H9 (cell line): ENCODE measurements around the gene APAF1. TPM values are rescaled to one million over a fixed set of nuclear protein-coding genes. Genes with fewer than 3 reads are reported as not detected.

Source experiments
- DNase-seq: peaks from one replicate; pipeline ENCODE4 v3.0.0-alpha.2; 2017
- H2AFZ ChIP-seq: one replicate; pipeline ENCODE4 v1.6.1; 2013; ENCODE audit warnings: mild to moderate bottlenecking, low read length, control low read depth, moderate library complexity
- H2AK5ac ChIP-seq: 2 replicates; pipeline ENCODE4 v1.6.1; 2013; ENCODE audit warnings: low read length, control low read depth, mixed read lengths; ENCODE audit not compliant: insufficient read length
- H2BK120ac ChIP-seq: one replicate; pipeline ENCODE4 v1.6.1; 2013; ENCODE audit warnings: low read depth, mild to moderate bottlenecking, low read length, control low read depth, inconsistent platforms; ENCODE audit not compliant: poor library complexity, severe bottlenecking
- H2BK12ac ChIP-seq: 2 replicates; pipeline ENCODE4 v1.6.1; 2013; ENCODE audit warnings: low read length, control low read depth, mixed read lengths, low read depth; ENCODE audit not compliant: insufficient read length
- H2BK15ac ChIP-seq: 2 replicates; pipeline ENCODE4 v1.6.1; 2013; ENCODE audit warnings: low read depth, low read length, control low read depth
- H2BK20ac ChIP-seq: one replicate; pipeline ENCODE4 v1.6.1; 2013; ENCODE audit warnings: low read depth, mild to moderate bottlenecking, low read length, control low read depth, inconsistent platforms; ENCODE audit not compliant: poor library complexity, severe bottlenecking
- H2BK5ac ChIP-seq: 2 replicates; pipeline ENCODE4 v1.6.1; 2013; ENCODE audit warnings: low read length, control low read depth, mixed read lengths; ENCODE audit not compliant: insufficient read length
- H3K14ac ChIP-seq: 2 replicates; pipeline ENCODE4 v1.6.1; 2013; ENCODE audit warnings: low read length, control low read depth; ENCODE audit not compliant: insufficient read depth
- H3K18ac ChIP-seq: 2 replicates; pipeline ENCODE4 v1.6.1; 2013; ENCODE audit warnings: low read depth, mild to moderate bottlenecking, mixed read lengths, low read length, control low read depth; ENCODE audit not compliant: insufficient read length
- H3K23ac ChIP-seq: 2 replicates; pipeline ENCODE4 v1.6.1; 2013; ENCODE audit warnings: low read length, control low read depth, mixed read lengths, low read depth; ENCODE audit not compliant: insufficient read length
- H3K23me2 ChIP-seq: 2 replicates; pipeline ENCODE4 v1.6.1; 2013; ENCODE audit warnings: low read depth, mild to moderate bottlenecking, mixed read lengths, low read length, control low read depth; ENCODE audit not compliant: insufficient read length, poor library complexity, severe bottlenecking
- H3K27ac ChIP-seq: 2 replicates; pipeline ENCODE4 v1.5.1; 2013; ENCODE audit warnings: low read length, control low read depth, mixed read lengths, low read depth; ENCODE audit not compliant: insufficient read length
- H3K27me3 ChIP-seq: 2 replicates; pipeline ENCODE4 v1.6.1; 2013; ENCODE audit warnings: low read length, control low read depth, inconsistent platforms; ENCODE audit not compliant: insufficient read depth
- H3K4ac ChIP-seq: 2 replicates; pipeline ENCODE4 v1.6.1; 2013; ENCODE audit warnings: low read depth, mild to moderate bottlenecking, control low read depth, inconsistent platforms, low read length, moderate library complexity
- H3K4me1 ChIP-seq: 2 replicates; pipeline ENCODE4 v1.6.1; 2013; ENCODE audit warnings: low read length, control low read depth, inconsistent platforms; ENCODE audit not compliant: insufficient read depth
- H3K4me2 ChIP-seq: 2 replicates; pipeline ENCODE4 v1.6.1; 2013; ENCODE audit warnings: low read length, control low read depth, mixed read lengths; ENCODE audit not compliant: insufficient read length, insufficient read depth
- H3K56ac ChIP-seq: 2 replicates; pipeline ENCODE4 v1.6.1; 2013; ENCODE audit warnings: low read depth, mild to moderate bottlenecking, mixed read lengths, low read length, control low read depth; ENCODE audit not compliant: insufficient read length
- H3K79me1 ChIP-seq: 2 replicates; pipeline ENCODE4 v1.6.1; 2013; ENCODE audit warnings: low read depth, mild to moderate bottlenecking, moderate library complexity, low read length, control low read depth, inconsistent platforms; ENCODE audit not compliant: insufficient read depth, poor library complexity, severe bottlenecking
- H3K79me2 ChIP-seq: 2 replicates; pipeline ENCODE4 v1.6.1; 2013; ENCODE audit warnings: low read length, control low read depth, inconsistent platforms; ENCODE audit not compliant: insufficient read depth
- H3K9ac ChIP-seq: 2 replicates; pipeline ENCODE4 v1.6.1; 2013; ENCODE audit warnings: low read length, control low read depth, mixed read lengths; ENCODE audit not compliant: insufficient read length; ENCODE audit errors: extremely low read depth
- H3K9me3 ChIP-seq: one replicate; pipeline ENCODE4 v1.6.1; 2013; ENCODE audit warnings: low read depth, low read length, inconsistent platforms; ENCODE audit not compliant: control insufficient read depth
- H3T11ph ChIP-seq: one replicate; pipeline ENCODE4 v1.6.1; 2013; ENCODE audit warnings: mild to moderate bottlenecking, low read length, control low read depth, inconsistent platforms
- H4K20me1 ChIP-seq: one replicate; pipeline ENCODE4 v1.6.1; 2013; ENCODE audit not compliant: control insufficient read depth, insufficient read length, insufficient read depth
- H4K5ac ChIP-seq: 2 replicates; pipeline ENCODE4 v1.6.1; 2013; ENCODE audit warnings: low read depth, mild to moderate bottlenecking, mixed read lengths, low read length, control low read depth; ENCODE audit not compliant: insufficient read length
- H4K8ac ChIP-seq: replicated peaks from 2 replicates; pipeline ENCODE4 v1.6.1; 2013; ENCODE audit warnings: low read length, control low read depth, mixed read lengths, low read depth; ENCODE audit not compliant: insufficient read length
- H4K91ac ChIP-seq: 2 replicates; pipeline ENCODE4 v1.6.1; 2013; ENCODE audit warnings: low read depth, mild to moderate bottlenecking, moderate library complexity, mixed read lengths, low read length, control low read depth; ENCODE audit not compliant: insufficient read length
- H3K27ac Mint-ChIP-seq, 3 experiments: 2 replicates in 2 of 3; 3 replicates in 1 of 3; pipeline ENCODE4 v1.8.0; 2020 to 2021; ENCODE audit warnings: mixed read lengths in 3 of 3, mild to moderate bottlenecking in 1 of 3, moderate library complexity in 1 of 3
- H3K27me3 Mint-ChIP-seq: 2 replicates; pipeline ENCODE4 v1.8.0; 2021; ENCODE audit warnings: low read depth, mild to moderate bottlenecking, moderate library complexity, mixed read lengths
- H3K36me3 Mint-ChIP-seq, 3 experiments: 2 replicates in 2 of 3; 3 replicates in 1 of 3; pipeline ENCODE4 v1.8.0; 2020 to 2021; ENCODE audit warnings: low read depth in 3 of 3, mixed read lengths in 3 of 3; ENCODE audit not compliant: insufficient read depth in 1 of 3
- H3K4me1 Mint-ChIP-seq, 2 experiments: 2 replicates each; pipeline ENCODE4 v1.8.0; 2020; ENCODE audit warnings: mixed read lengths in 2 of 2
- H3K4me3 Mint-ChIP-seq, 2 experiments: 2 replicates in 1 of 2; 3 replicates in 1 of 2; pipeline ENCODE4 v1.8.0; 2020 to 2021; ENCODE audit warnings: mild to moderate bottlenecking in 2 of 2, mixed read lengths in 2 of 2, moderate library complexity in 1 of 2
- H3K9me3 Mint-ChIP-seq, 2 experiments: 2 replicates in 1 of 2; 3 replicates in 1 of 2; pipeline ENCODE4 v1.8.0; 2020; ENCODE audit warnings: mild to moderate bottlenecking in 2 of 2, mixed read lengths in 2 of 2, moderate library complexity in 1 of 2
- WGBS: extraction: QIAGEN DNeasy Blood & Tissue Kit; methylation state at CpG from one replicate; pipeline ENCODE4 v1.1.7; 2013; ENCODE audit warnings: missing lambda C conversion rate, low lambda C conversion rate, mixed read lengths; ENCODE audit not compliant: insufficient read length; ENCODE audit errors: extremely low coverage; 5-methylcytosine and 5-hydroxymethylcytosine counted together
- total RNA-seq: library from RNA; stranded (reverse); gene quantifications from 2 replicates; pipeline ENCODE4 v1.2.1, GENCODE V29; 2021
- TF ChIP-seq, protein P1 (sequence below): fragments of 200-600 bp; sonication (generic); conservative IDR thresholded peaks from 3 replicates; pipeline ENCODE4 v1.8.0; 2021; ENCODE audit warnings: antibody characterized with exemption, mild to moderate bottlenecking

APAF1 gene
- total RNA-seq, 1 experiment from 2014 or later, result 16.5 TPM

DNA sequence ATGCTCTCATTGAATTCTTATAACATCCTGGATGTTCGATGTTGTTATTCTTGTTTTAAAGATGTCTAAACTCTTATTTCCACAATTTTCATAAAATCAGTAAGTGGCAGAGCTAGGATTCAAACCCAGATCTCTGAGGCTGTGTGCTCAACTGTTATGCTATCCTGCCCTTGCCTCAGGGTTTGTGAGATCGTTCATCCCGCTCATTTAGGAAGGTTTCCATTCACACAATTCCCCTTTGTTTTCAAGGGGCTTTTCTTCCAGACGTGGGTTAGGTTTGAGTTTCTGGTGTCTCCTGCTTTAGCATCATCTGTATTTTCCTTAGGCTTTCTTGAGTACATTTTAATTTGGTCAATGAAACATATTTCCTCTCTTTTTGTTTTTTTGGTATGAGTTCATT, 69.3 kb downstream of the APAF1 start:
- no CpG with 5 or more reads among the region's 4 CpGs for WGBS
- Histone ChIP-seq H3T11ph (no peak overlapping the region), H4K91ac (no peak overlapping the region), H3K27ac (no peak overlapping the region), H4K20me1 (no peaks in the 10 kb centered on the region), H3K14ac (no peak overlapping the region), H2BK15ac (no peak overlapping the region), H2BK12ac (no peak overlapping the region), H2AFZ (no peak overlapping the region), H2BK5ac (no peak overlapping the region), H2BK20ac (no peak overlapping the region), H3K18ac (no peak overlapping the region), H3K4ac (no peak overlapping the region), H3K79me1 (no peaks in the 10 kb centered on the region), H4K5ac (no peak overlapping the region), H3K23ac (no peak overlapping the region), H4K8ac (no peak overlapping the region), H2BK120ac (no peak overlapping the region), H3K9me3 (no peaks in the 10 kb centered on the region), H3K27me3 (no peaks in the 10 kb centered on the region), H3K4me1 (no peaks in the 10 kb centered on the region), H3K56ac (no peak overlapping the region), H3K9ac (no peak overlapping the region), H3K79me2 (no peaks in the 10 kb centered on the region), H2AK5ac (no peak overlapping the region), H3K4me2 (no peak overlapping the region), H3K23me2 (no peaks in the 10 kb centered on the region)
- no peak overlapping the region; a peak in 1 of 7 replicates for H3K27ac Mint-ChIP-seq
- no peaks in the 10 kb centered on the region for H3K4me1 Mint-ChIP-seq
- TF ChIP-seq, protein P1, sequence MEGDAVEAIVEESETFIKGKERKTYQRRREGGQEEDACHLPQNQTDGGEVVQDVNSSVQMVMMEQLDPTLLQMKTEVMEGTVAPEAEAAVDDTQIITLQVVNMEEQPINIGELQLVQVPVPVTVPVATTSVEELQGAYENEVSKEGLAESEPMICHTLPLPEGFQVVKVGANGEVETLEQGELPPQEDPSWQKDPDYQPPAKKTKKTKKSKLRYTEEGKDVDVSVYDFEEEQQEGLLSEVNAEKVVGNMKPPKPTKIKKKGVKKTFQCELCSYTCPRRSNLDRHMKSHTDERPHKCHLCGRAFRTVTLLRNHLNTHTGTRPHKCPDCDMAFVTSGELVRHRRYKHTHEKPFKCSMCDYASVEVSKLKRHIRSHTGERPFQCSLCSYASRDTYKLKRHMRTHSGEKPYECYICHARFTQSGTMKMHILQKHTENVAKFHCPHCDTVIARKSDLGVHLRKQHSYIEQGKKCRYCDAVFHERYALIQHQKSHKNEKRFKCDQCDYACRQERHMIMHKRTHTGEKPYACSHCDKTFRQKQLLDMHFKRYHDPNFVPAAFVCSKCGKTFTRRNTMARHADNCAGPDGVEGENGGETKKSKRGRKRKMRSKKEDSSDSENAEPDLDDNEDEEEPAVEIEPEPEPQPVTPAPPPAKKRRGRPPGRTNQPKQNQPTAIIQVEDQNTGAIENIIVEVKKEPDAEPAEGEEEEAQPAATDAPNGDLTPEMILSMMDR, result no peak
- no peak for DNase-seq
- no peak overlapping the region for H3K4me3 Mint-ChIP-seq
- no peaks in the 10 kb centered on the region for H3K27me3 Mint-ChIP-seq
- no peaks in the 10 kb centered on the region; a peak in 1 of 5 replicates for H3K9me3 Mint-ChIP-seq
- peaks cover 0 to 31% (median 8%) of the 10 kb centered on the region in 3 experiments; a peak in 5 of 7 replicates for H3K36me3 Mint-ChIP-seq
